HEK293T (cell line): ENCODE measurements around the gene CACNA1C.

Experiments
- FOXK2 ChIP-seq: fragments of 450-650 bp; IDR thresholded peaks from 2 replicates; pipeline ENCODE4 v1.6.1; 2016; ENCODE audit warnings: mild to moderate bottlenecking
- ZNF384 ChIP-seq: fragments of 450-650 bp; IDR thresholded peaks from 2 replicates; pipeline ENCODE4 v1.6.1; 2016

DNA sequence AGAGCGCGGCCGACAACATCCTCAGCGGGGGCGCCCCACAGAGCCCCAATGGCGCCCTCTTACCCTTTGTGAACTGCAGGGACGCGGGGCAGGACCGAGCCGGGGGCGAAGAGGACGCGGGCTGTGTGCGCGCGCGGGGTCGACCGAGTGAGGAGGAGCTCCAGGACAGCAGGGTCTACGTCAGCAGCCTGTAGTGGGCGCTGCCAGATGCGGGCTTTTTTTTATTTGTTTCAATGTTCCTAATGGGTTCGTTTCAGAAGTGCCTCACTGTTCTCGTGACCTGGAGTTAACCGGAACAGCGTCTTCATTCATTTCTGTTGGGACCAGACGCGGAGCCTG, 638.2 kb downstream of the CACNA1C start:
- no peak for TF ChIP-seq ZNF384
- no peak for TF ChIP-seq FOXK2
